Measurements from ENCODE around the gene ITGB4. TPM values are rescaled to one million over a fixed set of nuclear protein-coding genes. Genes with fewer than 3 reads are reported as not detected.
A peak's percentile ranks its signal among the peaks of the same experiment; 100 is the strongest.

Gene ITGB4
- 5.7 TPM for polyA plus RNA-seq (2013)

DNA sequence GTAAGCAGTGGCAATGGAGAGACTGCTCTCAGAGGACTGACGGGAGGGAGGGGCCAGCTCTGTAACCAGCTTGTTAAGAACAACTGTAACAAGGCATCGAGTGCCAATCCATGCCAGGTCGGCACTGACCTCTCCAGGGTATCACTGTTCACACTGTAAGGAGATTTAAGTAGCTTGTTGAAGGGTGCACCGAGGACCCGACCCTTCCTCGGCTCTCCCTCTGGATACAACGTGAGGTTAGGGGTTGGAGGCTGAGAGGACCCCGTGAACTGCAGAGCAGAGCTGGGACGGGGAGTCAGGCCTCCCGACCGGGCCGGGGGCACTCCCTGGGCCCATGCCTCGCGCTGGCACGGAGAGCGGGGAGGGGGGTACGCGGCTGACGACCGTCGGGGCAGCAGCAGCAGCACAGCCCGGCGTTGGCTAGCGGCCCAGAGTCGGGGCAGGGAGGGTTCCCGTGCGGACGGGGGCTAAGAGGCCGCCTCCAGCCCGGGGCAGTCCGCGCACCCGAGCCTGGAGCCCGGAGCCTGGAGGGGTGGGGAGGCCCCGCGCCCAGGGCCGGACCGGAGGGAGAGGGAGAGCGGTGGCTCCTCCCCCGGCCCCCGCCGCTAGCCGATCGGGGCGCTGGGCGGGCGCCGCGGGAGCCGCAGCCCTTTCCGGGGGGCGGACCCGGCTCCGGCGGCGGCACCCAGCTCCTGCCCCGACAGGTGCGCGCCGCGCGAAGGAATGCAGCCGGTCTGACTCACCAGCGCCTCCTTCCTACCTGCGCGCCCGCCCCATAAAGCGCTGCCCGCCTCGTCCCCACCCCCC lies at the start of gene ITGB4:
Gene ITGB4, plus strand, starts transcription at position 804 of the 807 bp plus-strand sequence. CDS start 3,245 bp downstream, outside the sequence.
- whole genome bisulfite sequencing (ENCODE audit: insufficient coverage) = 3% methylated on average over 52 of the region's 70 CpGs
- Histone ChIP-seq H3K4me1 (ENCODE audit: control extremely low read depth in 1 of 4, control insufficient read depth in 4 of 4, insufficient read depth in 4 of 4, low read length in 3 of 4) (peaks cover 0 to 10% (median 8%) of the 10 kb centered on the region in 4 experiments), H3K9me3 (ENCODE audit: control extremely low read depth in 1 of 5, control insufficient read depth in 4 of 5, insufficient read depth in 2 of 5, low read depth in 1 of 5, low read length in 4 of 5) (no peaks in the 10 kb centered on the region), H3K36me3 (ENCODE audit: control insufficient read depth in 4 of 4, insufficient read depth in 4 of 4, low read length in 3 of 4) (no peaks in the 10 kb centered on the region), H3K27me3 (replicated peaks in 2 of 5; ENCODE audit: control insufficient read depth in 4 of 5, insufficient read depth in 5 of 5, low read length in 4 of 5) (peaks cover 0 to 24% (median 20%) of the 10 kb centered on the region in 5 experiments), H3K27ac (ENCODE audit: insufficient read depth in 1 of 2, low read depth in 1 of 2, low read length in 2 of 2, poor library complexity in 1 of 2, severe bottlenecking in 2 of 2) (no peak within 1 kb of the TSS), H3K4me3 (ENCODE audit: control insufficient read depth in 1 of 7, extremely low read depth in 1 of 7, insufficient read depth in 4 of 7, low read depth in 2 of 7, low read length in 6 of 7) (peak within 1 kb of the TSS; percentile 40 to 73 (median 53))
- CTCF ChIA-PET = interaction anchor here (1.0 to 1.6 kb wide), 4 partner anchors 13 to 103 kb away, joined by 3 to 5 read pairs (median 3); no protein-coding TSS in a partner anchor
- DNase-seq = peak; percentile 13 to 57 (median 31)
- POLR2A ChIA-PET = interaction anchor here (0.6 to 0.7 kb wide), 2 partner anchors 9 to 10 kb away, joined by 3 to 4 read pairs; no protein-coding TSS in a partner anchor

DNA sequence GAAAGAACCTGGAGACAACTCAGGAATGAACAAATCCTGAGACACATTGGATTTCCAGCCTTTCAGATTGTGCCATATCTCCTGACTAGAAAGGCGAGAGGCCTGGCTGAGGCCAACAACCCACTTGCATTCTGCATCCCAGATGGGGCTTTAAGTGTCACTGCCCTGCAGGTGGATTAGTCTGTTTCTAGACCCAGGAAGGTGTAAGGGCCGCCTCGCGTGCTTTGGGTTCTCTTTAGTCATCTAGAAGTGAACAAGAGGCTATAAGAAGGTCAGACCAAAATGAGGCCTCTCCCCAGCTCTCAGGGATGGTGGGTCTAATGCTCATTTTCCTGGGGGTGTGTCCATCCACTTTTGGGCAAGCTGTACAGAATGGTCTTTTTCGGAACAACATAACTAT lies 49.2 kb upstream of the ITGB4 start:
- WGBS (ENCODE audit: insufficient coverage) = 100% methylated on average over 4 of the region's 5 CpGs
- Histone ChIP-seq H3K9me3 (ENCODE audit: control extremely low read depth in 1 of 5, control insufficient read depth in 4 of 5, insufficient read depth in 2 of 5, low read depth in 1 of 5, low read length in 4 of 5) (no peaks in the 10 kb centered on the region), H3K27me3 (replicated peaks in 2 of 5; ENCODE audit: control insufficient read depth in 4 of 5, insufficient read depth in 5 of 5, low read length in 4 of 5) (no peaks in the 10 kb centered on the region), H3K4me1 (ENCODE audit: control extremely low read depth in 1 of 4, control insufficient read depth in 4 of 4, insufficient read depth in 4 of 4, low read length in 3 of 4) (peaks cover 6 to 15% (median 10%) of the 10 kb centered on the region in 4 experiments), H3K27ac (ENCODE audit: insufficient read depth in 1 of 2, low read depth in 1 of 2, low read length in 2 of 2, poor library complexity in 1 of 2, severe bottlenecking in 2 of 2) (no peak overlapping the region), H3K4me3 (ENCODE audit: control insufficient read depth in 1 of 7, extremely low read depth in 1 of 7, insufficient read depth in 4 of 7, low read depth in 2 of 7, low read length in 6 of 7) (no peak overlapping the region), H3K36me3 (ENCODE audit: control insufficient read depth in 4 of 4, insufficient read depth in 4 of 4, low read length in 3 of 4) (peaks cover 26 to 56% (median 44%) of the 10 kb centered on the region in 4 experiments)
- DNase-seq = no peak
- ChIA-PET POLR2A (no interaction called here), CTCF (interaction anchor here (0.6 to 16.4 kb wide), 13 partner anchors 9 to 166 kb away, joined by 3 to 257 read pairs (median 5); partner anchors contain the start of gene SMIM5)

DNA sequence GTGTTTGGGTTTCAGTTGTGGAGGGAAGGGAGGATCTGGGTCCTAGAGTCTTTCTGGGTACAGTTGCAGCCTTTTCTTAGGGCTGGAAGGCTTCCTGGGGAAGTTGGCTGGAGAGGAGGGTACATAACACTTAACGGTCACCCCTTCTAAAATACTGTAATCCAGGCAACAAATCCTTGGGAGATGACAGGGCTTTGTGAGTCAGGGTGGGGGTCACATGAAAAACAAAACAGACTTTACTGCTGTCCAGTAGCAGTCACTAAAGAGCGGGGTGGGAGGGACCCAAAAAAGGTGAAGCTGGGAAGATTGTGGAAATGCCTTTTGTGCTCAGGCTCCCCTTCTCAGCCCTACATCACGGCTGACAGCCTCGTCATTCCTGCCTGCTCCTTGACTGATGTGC lies 47.8 kb upstream of the ITGB4 start:
- POLR2A ChIA-PET = interaction anchor here (0.6 to 1.0 kb wide), 2 partner anchors 75 to 107 kb away, joined by 3 to 4 read pairs; no protein-coding TSS in a partner anchor

DNA sequence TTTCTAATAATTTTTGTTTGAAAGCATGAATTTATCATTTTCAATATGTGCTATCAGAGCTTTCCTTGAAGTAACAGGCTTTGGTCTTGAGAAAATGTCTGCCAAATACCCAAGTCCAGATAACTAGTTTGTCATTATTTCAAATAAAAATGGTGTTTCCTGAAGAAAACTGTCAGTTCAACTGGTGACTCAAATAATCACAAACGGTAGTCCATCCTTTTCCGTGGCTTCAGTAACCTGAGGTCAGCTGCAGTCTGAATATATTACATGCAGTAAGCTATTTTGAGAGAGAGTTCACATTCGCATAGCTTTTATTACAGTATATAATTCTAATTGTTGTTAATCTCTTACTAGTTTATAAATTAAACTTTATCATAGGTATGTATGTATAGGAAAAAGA lies 44.8 kb upstream of the ITGB4 start:
- Histone ChIP-seq H3K27ac (ENCODE audit: insufficient read depth in 1 of 2, low read depth in 1 of 2, low read length in 2 of 2, poor library complexity in 1 of 2, severe bottlenecking in 2 of 2) (no peak overlapping the region), H3K4me3 (ENCODE audit: control insufficient read depth in 1 of 7, extremely low read depth in 1 of 7, insufficient read depth in 4 of 7, low read depth in 2 of 7, low read length in 6 of 7) (no peak overlapping the region), H3K9me3 (ENCODE audit: control extremely low read depth in 1 of 5, control insufficient read depth in 4 of 5, insufficient read depth in 2 of 5, low read depth in 1 of 5, low read length in 4 of 5) (no peaks in the 10 kb centered on the region), H3K27me3 (replicated peaks in 2 of 5; ENCODE audit: control insufficient read depth in 4 of 5, insufficient read depth in 5 of 5, low read length in 4 of 5) (no peaks in the 10 kb centered on the region), H3K36me3 (ENCODE audit: control insufficient read depth in 4 of 4, insufficient read depth in 4 of 4, low read length in 3 of 4) (peaks cover 13 to 61% (median 47%) of the 10 kb centered on the region in 4 experiments), H3K4me1 (ENCODE audit: control extremely low read depth in 1 of 4, control insufficient read depth in 4 of 4, insufficient read depth in 4 of 4, low read length in 3 of 4) (peaks cover 0 to 2% (median 0%) of the 10 kb centered on the region in 4 experiments)
- WGBS (ENCODE audit: insufficient coverage) = 50% methylated on average over 1 of the region's 3 CpGs
- CTCF ChIA-PET = interaction anchor here (0.6 to 16.4 kb wide), 4 partner anchors 11 to 69 kb away, joined by 4 to 257 read pairs (median 15); partner anchors contain the start of gene SMIM5
- POLR2A ChIA-PET = no interaction called here
- no peak for DNase-seq

More for the DNA sequence above, 47.8 kb upstream of the ITGB4 start:
- no peak overlapping the region for H3K4me3 ChIP-seq (ENCODE audit: control insufficient read depth in 1 of 7, extremely low read depth in 1 of 7, insufficient read depth in 4 of 7, low read depth in 2 of 7, low read length in 6 of 7)
- CTCF ChIA-PET = interaction anchor here (1.2 to 16.4 kb wide), 14 partner anchors 10 to 80 kb away, joined by 3 to 257 read pairs (median 4); partner anchors contain the start of gene SMIM5
- WGBS (ENCODE audit: insufficient coverage) = 100% methylated on average over 1 of the region's 4 CpGs
- no peak for DNase-seq
- no peaks in the 10 kb centered on the region for H3K27me3 ChIP-seq (replicated peaks in 2 of 5; ENCODE audit: control insufficient read depth in 4 of 5, insufficient read depth in 5 of 5, low read length in 4 of 5)
- no peaks in the 10 kb centered on the region for H3K9me3 ChIP-seq (ENCODE audit: control extremely low read depth in 1 of 5, control insufficient read depth in 4 of 5, insufficient read depth in 2 of 5, low read depth in 1 of 5, low read length in 4 of 5)
- H3K4me1 ChIP-seq (ENCODE audit: control extremely low read depth in 1 of 4, control insufficient read depth in 4 of 4, insufficient read depth in 4 of 4, low read length in 3 of 4) = peaks cover 0 to 4% (median under 1%) of the 10 kb centered on the region in 4 experiments
- peaks cover 28 to 59% (median 51%) of the 10 kb centered on the region in 4 experiments for H3K36me3 ChIP-seq (ENCODE audit: control insufficient read depth in 4 of 4, insufficient read depth in 4 of 4, low read length in 3 of 4)
- H3K27ac ChIP-seq (ENCODE audit: insufficient read depth in 1 of 2, low read depth in 1 of 2, low read length in 2 of 2, poor library complexity in 1 of 2, severe bottlenecking in 2 of 2) = no peak overlapping the region

DNA sequence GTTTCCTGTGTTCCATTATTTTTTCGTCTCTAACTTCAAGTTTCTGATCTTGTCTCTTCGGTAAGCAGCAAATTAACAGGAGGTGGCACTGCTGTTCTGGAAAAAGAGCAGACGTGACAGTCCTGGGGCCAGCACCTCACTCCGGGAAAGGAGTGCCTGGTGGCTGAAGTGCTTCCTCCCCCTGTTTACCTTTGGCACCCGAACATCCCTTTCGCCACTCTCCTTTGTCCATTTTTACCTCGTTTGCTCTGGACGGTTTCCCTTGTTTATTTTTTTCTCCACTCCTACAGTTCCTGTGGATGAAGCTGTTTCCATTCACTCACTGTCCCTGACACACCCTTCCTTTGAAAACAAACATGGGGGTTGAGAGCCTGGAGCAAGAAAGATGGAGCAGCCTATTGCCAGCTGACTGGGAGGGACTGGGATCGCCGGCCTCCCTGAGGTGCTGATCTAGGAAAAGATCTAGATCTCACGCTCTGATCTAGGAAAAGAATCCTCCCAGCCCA lies 41.5 kb upstream of the ITGB4 start:
- H3K4me3 ChIP-seq (ENCODE audit: control insufficient read depth in 1 of 7, extremely low read depth in 1 of 7, insufficient read depth in 4 of 7, low read depth in 2 of 7, low read length in 6 of 7) = no peak overlapping the region
- POLR2A ChIA-PET = no interaction called here
- H3K4me1 ChIP-seq (ENCODE audit: control extremely low read depth in 1 of 4, control insufficient read depth in 4 of 4, insufficient read depth in 4 of 4, low read length in 3 of 4) = peaks cover 0 to 2% (median 0%) of the 10 kb centered on the region in 4 experiments
- no peak for DNase-seq
- H3K27me3 ChIP-seq (replicated peaks in 2 of 5; ENCODE audit: control insufficient read depth in 4 of 5, insufficient read depth in 5 of 5, low read length in 4 of 5) = no peaks in the 10 kb centered on the region
- CTCF ChIA-PET = interaction anchor here (0.9 to 16.4 kb wide), 6 partner anchors 9 to 66 kb away, joined by 3 to 257 read pairs (median 3); partner anchors contain the start of genes RECQL5 and SAP30BP
- peaks cover 5 to 46% (median 29%) of the 10 kb centered on the region in 4 experiments for H3K36me3 ChIP-seq (ENCODE audit: control insufficient read depth in 4 of 4, insufficient read depth in 4 of 4, low read length in 3 of 4)
- H3K27ac ChIP-seq (ENCODE audit: insufficient read depth in 1 of 2, low read depth in 1 of 2, low read length in 2 of 2, poor library complexity in 1 of 2, severe bottlenecking in 2 of 2) = no peak overlapping the region
- no peaks in the 10 kb centered on the region for H3K9me3 ChIP-seq (ENCODE audit: control extremely low read depth in 1 of 5, control insufficient read depth in 4 of 5, insufficient read depth in 2 of 5, low read depth in 1 of 5, low read length in 4 of 5)
- 91% methylated on average over 10 of the region's 11 CpGs for WGBS (ENCODE audit: insufficient coverage)

DNA sequence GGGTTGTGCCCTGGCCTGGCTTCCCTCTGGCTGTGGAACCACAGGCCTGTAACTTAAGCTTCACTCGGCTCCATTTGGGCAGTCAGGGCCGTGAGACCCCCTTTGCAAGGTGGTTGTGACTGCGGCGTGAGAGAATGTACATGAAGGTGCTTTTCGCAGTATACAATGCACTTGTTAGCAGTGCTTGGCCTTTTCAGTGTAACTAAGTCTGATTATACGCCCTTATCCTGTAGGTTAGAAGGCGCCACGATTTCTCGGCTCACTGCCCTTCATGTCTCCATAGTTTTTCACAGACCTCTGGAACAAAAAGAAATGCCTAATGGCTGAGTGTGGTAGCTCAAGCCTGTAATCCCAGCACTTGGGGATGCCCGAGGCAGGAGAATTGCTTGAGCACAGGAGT lies 40.8 kb upstream of the ITGB4 start:
- WGBS (ENCODE audit: insufficient coverage) = 96% methylated on average over 10 of the region's 10 CpGs
- Histone ChIP-seq H3K27me3 (replicated peaks in 2 of 5; ENCODE audit: control insufficient read depth in 4 of 5, insufficient read depth in 5 of 5, low read length in 4 of 5) (no peaks in the 10 kb centered on the region), H3K9me3 (ENCODE audit: control extremely low read depth in 1 of 5, control insufficient read depth in 4 of 5, insufficient read depth in 2 of 5, low read depth in 1 of 5, low read length in 4 of 5) (no peaks in the 10 kb centered on the region), H3K27ac (ENCODE audit: insufficient read depth in 1 of 2, low read depth in 1 of 2, low read length in 2 of 2, poor library complexity in 1 of 2, severe bottlenecking in 2 of 2) (no peak overlapping the region), H3K4me3 (ENCODE audit: control insufficient read depth in 1 of 7, extremely low read depth in 1 of 7, insufficient read depth in 4 of 7, low read depth in 2 of 7, low read length in 6 of 7) (no peak overlapping the region), H3K4me1 (ENCODE audit: control extremely low read depth in 1 of 4, control insufficient read depth in 4 of 4, insufficient read depth in 4 of 4, low read length in 3 of 4) (no peaks in the 10 kb centered on the region), H3K36me3 (ENCODE audit: control insufficient read depth in 4 of 4, insufficient read depth in 4 of 4, low read length in 3 of 4) (peaks cover 5 to 53% (median 30%) of the 10 kb centered on the region in 4 experiments)
- DNase-seq = no peak
- CTCF ChIA-PET = interaction anchor here (1.0 to 16.4 kb wide), 6 partner anchors 9 to 79 kb away, joined by 3 to 257 read pairs (median 4); no protein-coding TSS in a partner anchor
- POLR2A ChIA-PET = no interaction called here

All from common myeloid progenitor, CD34-positive (primary cell).